Measurements from ENCODE around the gene STK24.

Gene STK24

DNA sequence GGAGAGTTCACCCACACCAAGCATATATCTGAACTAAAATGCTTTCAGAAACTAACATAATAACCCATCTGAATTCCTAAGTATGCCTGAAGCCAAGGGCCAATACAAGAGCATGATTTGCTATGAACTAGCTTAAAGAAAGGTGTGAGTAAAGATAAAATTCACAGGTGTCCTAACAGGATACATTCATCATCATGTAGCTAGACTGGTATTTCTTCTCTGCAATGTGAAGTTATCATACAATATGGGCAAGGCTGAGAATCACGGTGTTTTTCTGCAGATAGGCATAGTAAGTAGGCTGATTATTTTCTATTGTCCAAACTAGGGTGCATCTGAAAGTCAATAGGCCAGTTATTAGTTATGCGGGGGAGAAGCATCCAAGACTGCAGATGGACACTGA is 63.1 kb downstream of the STK24 start:
- no peak overlapping the region for H3K4me3 ChIP-seq (ENCODE audit: low read depth in 1 of 2, low read length in 2 of 2)
- no peak overlapping the region for H3K9ac ChIP-seq (ENCODE audit: low read depth in 1 of 2, low read length in 2 of 2)
- no peaks in the 10 kb centered on the region for H3K27me3 ChIP-seq (ENCODE audit: control insufficient read depth in 1 of 2, insufficient read depth in 2 of 2, low read length in 2 of 2)
- peaks cover 24 to 25% of the 10 kb centered on the region in 2 donors for H3K4me1 ChIP-seq (ENCODE audit: control insufficient read depth in 1 of 2, insufficient read depth in 2 of 2, low read length in 2 of 2)
- H3K9me3 ChIP-seq (ENCODE audit: control insufficient read depth in 1 of 2, low read length in 2 of 2): no peaks in the 10 kb centered on the region
- H3K27ac ChIP-seq (ENCODE audit: low read depth, low read length): no peak overlapping the region
- peaks cover 7 to 21% of the 10 kb centered on the region in 2 donors for H3K36me3 ChIP-seq (ENCODE audit: control insufficient read depth in 1 of 2, insufficient read depth in 2 of 2, low read length in 2 of 2)

DNA sequence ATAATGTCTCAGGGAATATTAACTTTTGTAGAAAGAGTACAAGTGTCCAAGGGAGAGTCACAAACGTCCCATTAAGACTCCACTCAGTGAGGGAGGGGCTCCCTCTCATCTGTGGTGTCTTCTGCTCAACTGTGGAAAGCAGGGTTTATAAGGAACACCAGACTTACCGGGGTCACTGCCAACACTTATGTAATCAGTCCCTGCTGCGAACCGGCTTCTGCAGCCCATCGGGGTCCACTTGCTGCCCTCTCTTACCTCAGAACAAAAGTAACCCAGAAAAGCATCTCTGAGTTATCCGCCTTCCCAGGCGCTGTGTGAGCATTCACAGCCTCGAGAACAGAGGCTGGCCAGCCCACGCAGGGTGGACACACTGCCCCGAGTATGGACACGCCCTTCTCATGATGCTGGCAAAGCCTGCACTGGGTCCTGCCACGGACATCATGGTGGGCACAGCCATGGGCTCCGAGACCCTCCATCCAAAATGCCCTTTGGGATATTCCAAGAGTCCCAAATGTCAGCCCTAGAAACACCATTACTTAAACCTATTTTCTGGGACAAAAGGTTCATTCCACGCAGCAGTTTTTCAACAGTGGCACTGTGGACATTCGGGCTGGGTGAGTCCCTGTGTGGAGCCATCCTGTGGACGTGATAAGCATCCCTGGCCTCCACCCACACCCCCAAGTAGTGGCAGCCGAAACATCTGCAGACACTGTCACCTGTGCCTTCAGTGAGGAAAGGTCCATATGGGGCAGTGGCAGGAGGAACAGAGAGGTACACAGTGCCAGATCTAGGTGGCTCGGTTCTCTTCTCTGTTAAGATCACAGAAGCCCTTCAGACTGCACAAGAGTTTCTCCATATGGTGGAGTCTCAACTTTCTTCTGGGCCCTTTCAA is 63.9 kb downstream of the STK24 start:
- no peak overlapping the region for H3K4me3 ChIP-seq (ENCODE audit: low read depth in 1 of 2, low read length in 2 of 2)
- no peak overlapping the region for H3K9ac ChIP-seq (ENCODE audit: low read depth in 1 of 2, low read length in 2 of 2)
- H3K4me1 ChIP-seq (ENCODE audit: control insufficient read depth in 1 of 2, insufficient read depth in 2 of 2, low read length in 2 of 2): peaks cover 32% of the 10 kb centered on the region in 2 donors
- no peaks in the 10 kb centered on the region for H3K9me3 ChIP-seq (ENCODE audit: control insufficient read depth in 1 of 2, low read length in 2 of 2)
- no peak overlapping the region for H3K27ac ChIP-seq (ENCODE audit: low read depth, low read length)
- H3K36me3 ChIP-seq (ENCODE audit: control insufficient read depth in 1 of 2, insufficient read depth in 2 of 2, low read length in 2 of 2): peaks cover 4 to 18% of the 10 kb centered on the region in 2 donors
- H3K27me3 ChIP-seq (ENCODE audit: control insufficient read depth in 1 of 2, insufficient read depth in 2 of 2, low read length in 2 of 2): no peaks in the 10 kb centered on the region

DNA sequence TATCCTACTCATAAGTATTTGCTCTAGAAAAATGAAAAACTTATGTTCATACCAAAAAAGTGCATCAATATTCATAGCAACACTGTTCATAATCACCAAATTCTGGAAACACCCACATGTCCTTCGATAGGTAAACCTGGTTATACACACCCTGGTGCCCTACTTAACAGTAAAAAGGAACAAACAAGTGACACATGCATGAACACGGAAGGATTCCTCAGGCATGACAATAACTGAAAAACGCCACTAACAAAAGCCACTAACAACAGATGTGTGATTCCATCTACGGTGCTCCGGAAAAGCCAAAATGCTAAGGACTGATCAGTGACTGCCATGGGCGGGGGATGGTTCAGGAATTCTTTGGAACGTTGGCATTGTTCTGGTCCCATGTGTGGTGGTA is 65.5 kb downstream of the STK24 start:
- no peak overlapping the region for H3K4me3 ChIP-seq (ENCODE audit: low read depth in 1 of 2, low read length in 2 of 2)
- H3K9me3 ChIP-seq (ENCODE audit: control insufficient read depth in 1 of 2, low read length in 2 of 2): no peaks in the 10 kb centered on the region
- H3K4me1 ChIP-seq (ENCODE audit: control insufficient read depth in 1 of 2, insufficient read depth in 2 of 2, low read length in 2 of 2): peaks cover 45 to 47% of the 10 kb centered on the region in 2 donors
- H3K36me3 ChIP-seq (ENCODE audit: control insufficient read depth in 1 of 2, insufficient read depth in 2 of 2, low read length in 2 of 2): peaks cover 3 to 11% of the 10 kb centered on the region in 2 donors
- H3K27ac ChIP-seq (ENCODE audit: low read depth, low read length): no peak overlapping the region
- H3K9ac ChIP-seq (ENCODE audit: low read depth in 1 of 2, low read length in 2 of 2): no peak overlapping the region
- no peaks in the 10 kb centered on the region for H3K27me3 ChIP-seq (ENCODE audit: control insufficient read depth in 1 of 2, insufficient read depth in 2 of 2, low read length in 2 of 2)

DNA sequence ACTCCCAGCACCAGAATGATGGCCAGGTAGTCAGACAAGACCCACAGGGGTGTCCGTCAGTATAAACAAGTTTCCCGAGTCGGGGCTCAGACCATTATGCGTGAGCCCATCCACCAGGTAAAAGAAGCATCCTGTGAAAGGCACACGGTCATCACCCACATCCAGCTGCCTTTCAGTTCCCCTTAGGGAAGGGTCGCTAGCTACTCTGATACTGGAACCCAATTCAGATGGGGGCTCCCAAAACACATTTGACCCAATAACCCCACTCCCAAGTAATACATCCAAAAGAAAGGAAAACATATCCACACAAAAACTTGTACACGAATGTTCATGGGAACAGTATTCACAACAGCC is 66.8 kb downstream of the STK24 start:
- Histone ChIP-seq H3K36me3 (ENCODE audit: control insufficient read depth in 1 of 2, insufficient read depth in 2 of 2, low read length in 2 of 2) (peaks cover 3 to 5% of the 10 kb centered on the region in 2 donors), H3K9ac (ENCODE audit: low read depth in 1 of 2, low read length in 2 of 2) (no peak overlapping the region), H3K4me3 (ENCODE audit: low read depth in 1 of 2, low read length in 2 of 2) (no peak overlapping the region), H3K4me1 (ENCODE audit: control insufficient read depth in 1 of 2, insufficient read depth in 2 of 2, low read length in 2 of 2) (peaks cover 54 to 55% of the 10 kb centered on the region in 2 donors), H3K27me3 (ENCODE audit: control insufficient read depth in 1 of 2, insufficient read depth in 2 of 2, low read length in 2 of 2) (no peaks in the 10 kb centered on the region), H3K27ac (ENCODE audit: low read depth, low read length) (no peak overlapping the region), H3K9me3 (ENCODE audit: control insufficient read depth in 1 of 2, low read length in 2 of 2) (no peaks in the 10 kb centered on the region)

DNA sequence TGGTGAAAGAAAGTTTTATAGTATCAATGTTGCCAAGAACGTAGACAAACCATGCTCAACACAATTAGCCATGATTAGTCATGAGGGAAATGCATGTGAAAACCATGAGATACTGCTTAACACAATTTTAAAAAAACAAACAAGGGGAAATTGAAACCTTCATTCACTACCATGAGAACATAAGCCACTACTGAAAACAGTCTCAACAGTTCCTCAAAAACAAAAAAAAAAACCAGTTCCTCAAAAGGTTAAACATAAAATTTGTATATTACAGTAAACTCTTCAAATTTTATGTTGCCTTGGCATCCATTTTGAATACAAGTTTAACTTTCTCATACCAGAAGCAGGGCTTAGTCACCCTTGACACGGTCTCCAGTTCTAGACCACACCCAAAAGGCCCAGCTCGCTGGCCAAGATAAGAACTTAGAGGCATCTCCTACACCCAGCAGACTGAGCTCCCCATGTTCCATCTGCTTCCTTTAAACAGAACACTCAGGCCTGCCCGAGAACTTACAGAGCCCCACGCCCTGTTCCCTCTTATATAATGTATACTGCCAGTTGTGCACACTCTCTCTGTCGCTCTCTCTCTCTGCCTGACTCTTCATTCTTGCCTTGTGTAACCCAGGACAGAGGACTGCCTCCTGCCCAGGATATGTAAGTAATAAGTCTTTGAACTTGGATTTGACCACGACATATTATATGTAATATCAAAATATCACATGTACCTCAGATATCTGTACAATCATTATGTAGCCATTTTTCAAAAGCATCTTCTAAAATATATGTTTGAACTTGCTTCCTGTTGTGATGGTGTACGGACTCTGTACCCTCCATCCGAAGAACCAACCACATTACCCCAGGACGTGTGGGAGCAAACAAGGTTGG is 67.4 kb downstream of the STK24 start:
- Histone ChIP-seq H3K4me1 (ENCODE audit: control insufficient read depth in 1 of 2, insufficient read depth in 2 of 2, low read length in 2 of 2) (peaks cover 60% of the 10 kb centered on the region in 2 donors), H3K9ac (ENCODE audit: low read depth in 1 of 2, low read length in 2 of 2) (no peak overlapping the region), H3K36me3 (ENCODE audit: control insufficient read depth in 1 of 2, insufficient read depth in 2 of 2, low read length in 2 of 2) (peaks cover 3 to 8% of the 10 kb centered on the region in 2 donors), H3K9me3 (ENCODE audit: control insufficient read depth in 1 of 2, low read length in 2 of 2) (no peaks in the 10 kb centered on the region), H3K27ac (ENCODE audit: low read depth, low read length) (peak overlapping the region; percentile 27), H3K4me3 (ENCODE audit: low read depth in 1 of 2, low read length in 2 of 2) (no peak overlapping the region), H3K27me3 (ENCODE audit: control insufficient read depth in 1 of 2, insufficient read depth in 2 of 2, low read length in 2 of 2) (no peaks in the 10 kb centered on the region)

DNA sequence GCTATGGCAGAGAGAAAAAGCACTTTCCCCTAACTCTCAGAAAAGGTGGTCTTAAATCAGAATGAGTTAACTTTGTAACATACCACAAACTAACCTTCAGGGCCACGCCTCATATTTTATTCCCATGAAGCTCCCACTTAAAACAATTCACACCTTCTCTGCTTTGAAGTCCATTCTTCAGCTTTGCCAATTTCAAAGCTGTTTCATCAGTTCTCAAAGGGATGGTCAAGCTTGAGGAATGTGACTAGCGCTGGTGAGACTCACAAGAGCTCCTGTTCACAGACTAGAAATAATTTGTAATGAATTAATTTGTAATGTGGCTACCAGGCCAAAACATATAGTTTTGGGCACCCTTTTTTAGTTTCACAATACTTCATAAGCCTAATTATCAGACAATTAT is 68.2 kb downstream of the STK24 start:
- Histone ChIP-seq H3K4me1 (ENCODE audit: control insufficient read depth in 1 of 2, insufficient read depth in 2 of 2, low read length in 2 of 2) (peaks cover 68 to 69% of the 10 kb centered on the region in 2 donors), H3K9me3 (ENCODE audit: control insufficient read depth in 1 of 2, low read length in 2 of 2) (no peaks in the 10 kb centered on the region)

DNA sequence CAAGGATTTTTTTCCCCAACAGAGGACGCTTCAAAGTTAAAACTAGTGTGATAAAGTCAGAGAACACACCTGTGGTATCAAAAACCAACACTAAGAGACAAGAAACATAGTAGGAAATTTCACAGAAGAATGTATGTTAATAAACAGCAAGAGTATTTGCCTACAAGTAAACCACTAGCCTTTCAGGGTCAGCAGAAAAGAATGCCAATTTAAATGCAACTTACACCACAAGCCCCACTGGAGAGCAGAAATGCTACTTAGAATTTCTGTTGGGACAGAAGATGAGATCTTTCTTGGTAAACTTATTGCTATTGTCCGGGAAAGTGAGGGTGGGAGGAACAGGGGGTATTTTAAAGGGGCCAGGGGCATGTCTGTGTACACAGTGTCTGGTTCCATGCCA is 68.6 kb downstream of the STK24 start:
- no peak overlapping the region for H3K4me3 ChIP-seq (ENCODE audit: low read depth in 1 of 2, low read length in 2 of 2)
- H3K27ac ChIP-seq (ENCODE audit: low read depth, low read length): no peak overlapping the region
- H3K4me1 ChIP-seq (ENCODE audit: control insufficient read depth in 1 of 2, insufficient read depth in 2 of 2, low read length in 2 of 2): peaks cover 71 to 72% of the 10 kb centered on the region in 2 donors
- H3K36me3 ChIP-seq (ENCODE audit: control insufficient read depth in 1 of 2, insufficient read depth in 2 of 2, low read length in 2 of 2): peaks cover 3 to 10% of the 10 kb centered on the region in 2 donors
- no peaks in the 10 kb centered on the region for H3K9me3 ChIP-seq (ENCODE audit: control insufficient read depth in 1 of 2, low read length in 2 of 2)
- H3K27me3 ChIP-seq (ENCODE audit: control insufficient read depth in 1 of 2, insufficient read depth in 2 of 2, low read length in 2 of 2): no peaks in the 10 kb centered on the region
- no peak overlapping the region for H3K9ac ChIP-seq (ENCODE audit: low read depth in 1 of 2, low read length in 2 of 2)

More for the DNA sequence above, 68.2 kb downstream of the STK24 start:
- no peak overlapping the region for H3K4me3 ChIP-seq (ENCODE audit: low read depth in 1 of 2, low read length in 2 of 2)
- no peaks in the 10 kb centered on the region for H3K27me3 ChIP-seq (ENCODE audit: control insufficient read depth in 1 of 2, insufficient read depth in 2 of 2, low read length in 2 of 2)
- H3K9ac ChIP-seq (ENCODE audit: low read depth in 1 of 2, low read length in 2 of 2): no peak overlapping the region
- H3K27ac ChIP-seq (ENCODE audit: low read depth, low read length): no peak overlapping the region
- H3K36me3 ChIP-seq (ENCODE audit: control insufficient read depth in 1 of 2, insufficient read depth in 2 of 2, low read length in 2 of 2): peaks cover 3 to 10% of the 10 kb centered on the region in 2 donors

DNA sequence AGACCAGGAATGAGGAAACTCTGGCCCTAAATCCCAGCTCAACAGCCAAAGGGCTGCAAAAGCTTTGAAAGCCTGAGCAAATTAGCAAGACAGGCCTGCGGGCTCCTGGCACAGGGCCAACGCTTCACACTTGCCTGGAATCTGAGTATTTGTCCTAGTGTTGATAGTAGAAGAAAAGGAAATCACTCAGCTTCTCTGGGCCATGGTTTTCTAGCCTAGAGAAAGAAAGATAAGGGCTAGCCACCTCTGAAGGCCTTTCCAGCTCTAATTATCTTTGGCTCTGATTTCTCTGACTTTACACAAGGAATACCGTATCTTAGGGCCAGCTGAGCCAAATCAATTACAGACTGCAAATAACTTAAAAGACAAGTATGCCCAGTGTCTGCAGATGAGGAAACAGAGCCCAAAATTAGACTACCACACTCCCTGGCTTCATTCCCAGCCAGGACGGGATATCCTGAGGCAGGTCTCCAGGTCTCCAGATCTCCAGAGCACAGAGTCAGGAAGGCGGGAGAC is 69.6 kb downstream of the STK24 start:
- no peak overlapping the region for H3K4me3 ChIP-seq (ENCODE audit: low read depth in 1 of 2, low read length in 2 of 2)
- peaks cover 3 to 8% of the 10 kb centered on the region in 2 donors for H3K36me3 ChIP-seq (ENCODE audit: control insufficient read depth in 1 of 2, insufficient read depth in 2 of 2, low read length in 2 of 2)
- H3K27ac ChIP-seq (ENCODE audit: low read depth, low read length): no peak overlapping the region
- no peak overlapping the region for H3K9ac ChIP-seq (ENCODE audit: low read depth in 1 of 2, low read length in 2 of 2)
- no peaks in the 10 kb centered on the region for H3K27me3 ChIP-seq (ENCODE audit: control insufficient read depth in 1 of 2, insufficient read depth in 2 of 2, low read length in 2 of 2)
- H3K9me3 ChIP-seq (ENCODE audit: control insufficient read depth in 1 of 2, low read length in 2 of 2): no peaks in the 10 kb centered on the region
- peaks cover 68 to 72% of the 10 kb centered on the region in 2 donors for H3K4me1 ChIP-seq (ENCODE audit: control insufficient read depth in 1 of 2, insufficient read depth in 2 of 2, low read length in 2 of 2)

DNA sequence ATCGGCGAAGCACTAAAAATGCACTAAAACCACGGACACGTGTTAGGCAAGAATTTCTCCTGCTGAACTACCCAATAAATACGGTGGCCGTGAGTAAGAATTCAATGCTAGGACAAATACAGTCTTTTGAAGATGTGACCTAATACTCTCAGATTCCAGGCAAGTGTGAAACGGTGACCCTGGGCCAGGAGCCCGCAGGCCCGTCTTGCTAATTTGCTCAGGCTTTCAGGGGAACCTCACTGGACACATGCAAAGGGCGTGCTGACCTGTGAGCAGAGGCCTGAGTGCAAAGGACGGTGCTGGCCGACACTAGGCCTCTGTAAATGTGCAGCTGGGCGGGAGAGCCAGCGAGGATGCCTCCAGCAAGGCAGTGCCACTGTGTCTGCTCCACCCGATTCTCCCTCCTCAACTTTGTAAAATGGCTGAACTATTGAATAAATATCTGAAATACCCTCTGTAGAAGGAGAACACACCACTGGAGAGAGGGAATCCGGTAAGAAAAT is 70.1 kb downstream of the STK24 start:
- Histone ChIP-seq H3K27me3 (ENCODE audit: control insufficient read depth in 1 of 2, insufficient read depth in 2 of 2, low read length in 2 of 2) (no peaks in the 10 kb centered on the region), H3K9me3 (ENCODE audit: control insufficient read depth in 1 of 2, low read length in 2 of 2) (no peaks in the 10 kb centered on the region), H3K4me1 (ENCODE audit: control insufficient read depth in 1 of 2, insufficient read depth in 2 of 2, low read length in 2 of 2) (peaks cover 68 to 72% of the 10 kb centered on the region in 2 donors), H3K27ac (ENCODE audit: low read depth, low read length) (no peak overlapping the region), H3K4me3 (ENCODE audit: low read depth in 1 of 2, low read length in 2 of 2) (no peak overlapping the region), H3K36me3 (ENCODE audit: control insufficient read depth in 1 of 2, insufficient read depth in 2 of 2, low read length in 2 of 2) (peaks cover 3 to 10% of the 10 kb centered on the region in 2 donors), H3K9ac (ENCODE audit: low read depth in 1 of 2, low read length in 2 of 2) (no peak overlapping the region)

All from duodenal mucosa (tissue), 2 donors.